ENCODE data around the gene TRIM54.

TRIM54 gene

GRCh38 chr2:27307287-27307544 is 25.0 kb downstream of the TRIM54 start:
- TF ChIP-seq CTCF (IDR thresholded peaks at IDR 0.05; ENCODE audit: insufficient read depth, low read length, poor library complexity, severe bottlenecking) = no peak
- H3K27me3 ChIP-seq (replicated peaks; ENCODE audit: control insufficient read depth, insufficient read depth, low read length) = no peaks in the 10 kb centered on the region; the same call in 1 of the 2 replicates
- peaks cover 8% of the 10 kb centered on the region for H3K36me3 ChIP-seq (ENCODE audit: control insufficient read depth, insufficient read depth, low read length)
- no peak for DNase-seq (ENCODE audit: extremely low read depth, insufficient read length)
- H3K4me3 ChIP-seq (replicated peaks; ENCODE audit: low read depth, low read length) = no peak overlapping the region

- Histone ChIP-seq H3K4me3 (replicated peaks; ENCODE audit: low read depth, low read length) (no peak overlapping the region), H3K36me3 (ENCODE audit: control insufficient read depth, insufficient read depth, low read length) (peaks cover 8% of the 10 kb centered on the region), H3K27me3 (replicated peaks; ENCODE audit: control insufficient read depth, insufficient read depth, low read length) (no peaks in the 10 kb centered on the region; the same call in 1 of the 2 replicates)
- no peak for DNase-seq (ENCODE audit: extremely low read depth, insufficient read length)
- no peak for TF ChIP-seq CTCF (IDR thresholded peaks at IDR 0.05; ENCODE audit: insufficient read depth, low read length, poor library complexity, severe bottlenecking)
Measured at GRCh38 chr2:27307545-27308358, 25.5 kb downstream of the TRIM54 start.

GRCh38 chr2:27308359-27308881 is 26.2 kb downstream of the TRIM54 start, which contains the start of gene UCN:
Gene UCN, minus strand, starts transcription at chr2:27308445. Its CDS starts 550 bp downstream, at chr2:27307895.
- no peak for TF ChIP-seq CTCF (IDR thresholded peaks at IDR 0.05; ENCODE audit: insufficient read depth, low read length, poor library complexity, severe bottlenecking)
- DNase-seq (ENCODE audit: extremely low read depth, insufficient read length) = no peak
- Histone ChIP-seq H3K36me3 (ENCODE audit: control insufficient read depth, insufficient read depth, low read length) (peaks cover 8% of the 10 kb centered on the region), H3K27me3 (replicated peaks; ENCODE audit: control insufficient read depth, insufficient read depth, low read length) (no peaks in the 10 kb centered on the region; the same call in 1 of the 2 replicates), H3K4me3 (replicated peaks; ENCODE audit: low read depth, low read length) (no peak within 1 kb of the TSS)

- DNase-seq (ENCODE audit: extremely low read depth, insufficient read length) = no peak
- Histone ChIP-seq H3K36me3 (ENCODE audit: control insufficient read depth, insufficient read depth, low read length) (peaks cover 8% of the 10 kb centered on the region), H3K4me3 (replicated peaks; ENCODE audit: low read depth, low read length) (no peak overlapping the region), H3K27me3 (replicated peaks; ENCODE audit: control insufficient read depth, insufficient read depth, low read length) (no peaks in the 10 kb centered on the region; the same call in 1 of the 2 replicates)
- TF ChIP-seq CTCF (IDR thresholded peaks at IDR 0.05; ENCODE audit: insufficient read depth, low read length, poor library complexity, severe bottlenecking) = no peak
Measured at GRCh38 chr2:27309651-27310050, 27.4 kb downstream of the TRIM54 start.

GRCh38 chr2:27312152-27312551 is 29.9 kb downstream of the TRIM54 start:
- no peaks in the 10 kb centered on the region for H3K27me3 ChIP-seq (replicated peaks; ENCODE audit: control insufficient read depth, insufficient read depth, low read length)
- H3K36me3 ChIP-seq (ENCODE audit: control insufficient read depth, insufficient read depth, low read length) = peaks cover 14% of the 10 kb centered on the region
- no peak overlapping the region for H3K4me3 ChIP-seq (replicated peaks; ENCODE audit: low read depth, low read length)
- no peak for TF ChIP-seq CTCF (IDR thresholded peaks at IDR 0.05; ENCODE audit: insufficient read depth, low read length, poor library complexity, severe bottlenecking)
- DNase-seq (ENCODE audit: extremely low read depth, insufficient read length) = no peak

Measured in GM06990 (cell line).